Measurements from ENCODE around the gene HBG1.

The HBG1 gene

DNA sequence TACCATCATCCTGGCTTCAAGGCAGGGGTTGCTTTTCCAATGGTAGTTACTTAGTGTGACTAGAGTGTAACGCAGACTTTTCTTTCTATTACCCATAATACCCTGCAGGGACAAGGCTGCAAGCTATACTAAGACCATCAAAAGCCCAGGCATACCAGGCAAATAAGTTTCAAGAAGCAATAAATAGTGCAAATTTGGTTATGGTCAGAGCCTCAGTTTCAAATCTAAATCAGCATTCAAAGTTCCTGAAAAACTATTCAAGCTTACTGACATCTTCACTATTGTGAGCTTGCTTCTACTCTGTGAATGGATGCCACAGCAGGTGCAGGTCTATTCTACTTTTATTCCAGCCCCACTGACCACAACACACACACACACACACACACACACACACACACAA, 20.3 kb downstream of the HBG1 start:
- Histone ChIP-seq H3K4me1 (ENCODE audit: control insufficient read depth, insufficient read depth, low read length) (no peaks in the 10 kb centered on the region), H3K9me3 (ENCODE audit: control insufficient read depth, low read length) (no peaks in the 10 kb centered on the region), H3K27me3 (ENCODE audit: control insufficient read depth, insufficient read depth, low read length, poor library complexity, severe bottlenecking) (no peaks in the 10 kb centered on the region), H3K36me3 (ENCODE audit: control insufficient read depth, insufficient read depth, low read length) (no peaks in the 10 kb centered on the region), H3K4me3 (ENCODE audit: insufficient read depth, low read depth, low read length) (no peak overlapping the region), H3K27ac (ENCODE audit: insufficient read depth, low read depth, low read length, poor library complexity, severe bottlenecking) (no peak overlapping the region)
- WGBS, 2 experiments, result 80% methylated on average over 1 of the region's 1 CpG; no CpG with 5 or more reads in 1 of the 2 experiments

DNA sequence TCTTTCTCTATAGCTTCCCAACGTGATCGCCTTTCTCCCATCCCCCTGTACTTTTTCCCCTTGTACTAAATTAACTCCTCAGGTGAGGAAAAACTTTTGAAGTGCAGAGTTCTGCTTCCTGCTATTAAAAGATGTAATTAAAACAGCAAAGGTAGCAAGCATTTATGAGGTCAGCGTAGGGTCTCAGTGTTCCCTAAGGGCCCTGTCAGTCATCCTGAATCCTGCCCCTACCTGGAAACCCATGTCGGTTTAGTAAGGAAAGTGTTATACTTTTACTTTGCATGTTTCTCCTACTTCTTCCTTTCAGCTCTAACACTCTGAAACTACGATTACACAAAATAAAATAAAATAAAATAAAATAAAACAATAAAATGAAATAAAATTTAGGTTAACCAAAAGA, 21.5 kb downstream of the HBG1 start:
- 83 to 87% methylated on average over 4 of the region's 5 CpGs for WGBS, 2 experiments
- Histone ChIP-seq H3K4me3 (ENCODE audit: insufficient read depth, low read depth, low read length) (no peak overlapping the region), H3K27me3 (ENCODE audit: control insufficient read depth, insufficient read depth, low read length, poor library complexity, severe bottlenecking) (no peaks in the 10 kb centered on the region), H3K27ac (ENCODE audit: insufficient read depth, low read depth, low read length, poor library complexity, severe bottlenecking) (no peak overlapping the region), H3K9me3 (ENCODE audit: control insufficient read depth, low read length) (no peaks in the 10 kb centered on the region), H3K4me1 (ENCODE audit: control insufficient read depth, insufficient read depth, low read length) (no peaks in the 10 kb centered on the region), H3K36me3 (ENCODE audit: control insufficient read depth, insufficient read depth, low read length) (no peaks in the 10 kb centered on the region)

DNA sequence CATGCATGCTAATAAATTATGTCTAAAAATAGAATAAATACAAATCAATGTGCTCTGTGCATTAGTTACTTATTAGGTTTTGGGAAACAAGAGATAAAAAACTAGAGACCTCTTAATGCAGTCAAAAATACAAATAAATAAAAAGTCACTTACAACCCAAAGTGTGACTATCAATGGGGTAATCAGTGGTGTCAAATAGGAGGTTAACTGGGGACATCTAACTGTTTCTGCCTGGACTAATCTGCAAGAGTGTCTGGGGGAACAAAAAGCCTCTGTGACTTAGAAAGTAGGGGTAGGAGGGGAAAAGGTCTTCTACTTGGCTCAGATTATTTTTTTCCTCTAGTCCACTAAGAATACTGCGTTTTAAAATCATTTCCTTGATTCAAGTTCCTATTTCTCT, 22.0 kb downstream of the HBG1 start:
- no peaks in the 10 kb centered on the region for H3K27me3 ChIP-seq (ENCODE audit: control insufficient read depth, insufficient read depth, low read length, poor library complexity, severe bottlenecking)
- WGBS, 2 experiments, result 75 to 94% methylated on average over 1 of the region's 1 CpG
- no peak overlapping the region for H3K27ac ChIP-seq (ENCODE audit: insufficient read depth, low read depth, low read length, poor library complexity, severe bottlenecking)
- no peak overlapping the region for H3K4me3 ChIP-seq (ENCODE audit: insufficient read depth, low read depth, low read length)
- no peaks in the 10 kb centered on the region for H3K36me3 ChIP-seq (ENCODE audit: control insufficient read depth, insufficient read depth, low read length)
- no peaks in the 10 kb centered on the region for H3K4me1 ChIP-seq (ENCODE audit: control insufficient read depth, insufficient read depth, low read length)
- no peaks in the 10 kb centered on the region for H3K9me3 ChIP-seq (ENCODE audit: control insufficient read depth, low read length)

DNA sequence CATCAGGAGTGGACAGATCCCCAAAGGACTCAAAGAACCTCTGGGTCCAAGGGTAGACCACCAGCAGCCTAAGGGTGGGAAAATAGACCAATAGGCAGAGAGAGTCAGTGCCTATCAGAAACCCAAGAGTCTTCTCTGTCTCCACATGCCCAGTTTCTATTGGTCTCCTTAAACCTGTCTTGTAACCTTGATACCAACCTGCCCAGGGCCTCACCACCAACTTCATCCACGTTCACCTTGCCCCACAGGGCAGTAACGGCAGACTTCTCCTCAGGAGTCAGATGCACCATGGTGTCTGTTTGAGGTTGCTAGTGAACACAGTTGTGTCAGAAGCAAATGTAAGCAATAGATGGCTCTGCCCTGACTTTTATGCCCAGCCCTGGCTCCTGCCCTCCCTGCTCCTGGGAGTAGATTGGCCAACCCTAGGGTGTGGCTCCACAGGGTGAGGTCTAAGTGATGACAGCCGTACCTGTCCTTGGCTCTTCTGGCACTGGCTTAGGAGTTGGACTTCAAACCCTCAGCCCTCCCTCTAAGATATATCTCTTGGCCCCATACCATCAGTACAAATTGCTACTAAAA, 22.8 kb downstream of the HBG1 start, which contains the start of gene HBB:
Gene HBB, minus strand, starts transcription at position 340 of the 579 bp plus-strand sequence. Its CDS starts 50 bp downstream, at position 290.
- Histone ChIP-seq H3K4me3 (ENCODE audit: insufficient read depth, low read depth, low read length) (no peak within 1 kb of the TSS), H3K36me3 (ENCODE audit: control insufficient read depth, insufficient read depth, low read length) (no peaks in the 10 kb centered on the region), H3K27me3 (ENCODE audit: control insufficient read depth, insufficient read depth, low read length, poor library complexity, severe bottlenecking) (no peaks in the 10 kb centered on the region), H3K27ac (ENCODE audit: insufficient read depth, low read depth, low read length, poor library complexity, severe bottlenecking) (no peak within 1 kb of the TSS), H3K4me1 (ENCODE audit: control insufficient read depth, insufficient read depth, low read length) (no peaks in the 10 kb centered on the region), H3K9me3 (ENCODE audit: control insufficient read depth, low read length) (no peaks in the 10 kb centered on the region)
- 93 to 94% methylated on average over 3 of the region's 3 CpGs for WGBS, 2 experiments

- Histone ChIP-seq H3K4me1 (ENCODE audit: control insufficient read depth, insufficient read depth, low read length) (no peaks in the 10 kb centered on the region), H3K36me3 (ENCODE audit: control insufficient read depth, insufficient read depth, low read length) (no peaks in the 10 kb centered on the region), H3K27ac (ENCODE audit: insufficient read depth, low read depth, low read length, poor library complexity, severe bottlenecking) (no peak overlapping the region), H3K9me3 (ENCODE audit: control insufficient read depth, low read length) (no peaks in the 10 kb centered on the region), H3K4me3 (ENCODE audit: insufficient read depth, low read depth, low read length) (no peak overlapping the region), H3K27me3 (ENCODE audit: control insufficient read depth, insufficient read depth, low read length, poor library complexity, severe bottlenecking) (no peaks in the 10 kb centered on the region)
- 94 to 100% methylated on average over 2 of the region's 2 CpGs for WGBS, 2 experiments
Observed at GRCh38 chr11:5225480-5225871, 24.2 kb downstream of the HBG1 start.

DNA sequence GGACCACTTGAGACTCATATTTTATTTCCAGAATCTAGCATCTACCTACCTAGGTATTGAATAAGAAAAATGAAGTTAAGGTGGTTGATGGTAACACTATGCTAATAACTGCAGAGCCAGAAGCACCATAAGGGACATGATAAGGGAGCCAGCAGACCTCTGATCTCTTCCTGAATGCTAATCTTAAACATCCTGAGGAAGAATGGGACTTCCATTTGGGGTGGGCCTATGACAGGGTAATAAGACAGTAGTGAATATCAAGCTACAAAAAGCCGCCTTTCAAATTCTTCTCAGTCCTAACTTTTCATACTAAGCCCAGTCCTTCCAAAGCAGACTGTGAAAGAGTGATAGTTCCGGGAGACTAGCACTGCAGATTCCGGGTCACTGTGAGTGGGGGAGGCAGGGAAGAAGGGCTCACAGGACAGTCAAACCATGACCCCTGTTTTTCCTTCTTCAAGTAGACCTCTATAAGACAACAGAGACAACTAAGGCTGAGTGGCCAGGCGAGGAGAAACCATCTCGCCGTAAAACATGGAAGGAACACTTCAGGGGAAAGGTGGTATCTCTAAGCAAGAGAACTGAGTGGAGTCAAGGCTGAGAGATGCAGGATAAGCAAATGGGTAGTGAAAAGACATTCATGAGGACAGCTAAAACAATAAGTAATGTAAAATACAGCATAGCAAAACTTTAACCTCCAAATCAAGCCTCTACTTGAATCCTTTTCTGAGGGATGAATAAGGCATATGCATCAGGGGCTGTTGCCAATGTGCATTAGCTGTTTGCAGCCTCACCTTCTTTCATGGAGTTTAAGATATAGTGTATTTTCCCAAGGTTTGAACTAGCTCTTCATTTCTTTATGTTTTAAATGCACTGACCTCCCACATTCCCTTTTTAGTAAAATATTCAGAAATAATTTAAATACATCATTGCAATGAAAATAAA, 24.8 kb downstream of the HBG1 start:
- Histone ChIP-seq H3K4me3 (ENCODE audit: insufficient read depth, low read depth, low read length) (no peak overlapping the region), H3K9me3 (ENCODE audit: control insufficient read depth, low read length) (no peaks in the 10 kb centered on the region), H3K27me3 (ENCODE audit: control insufficient read depth, insufficient read depth, low read length, poor library complexity, severe bottlenecking) (no peaks in the 10 kb centered on the region), H3K27ac (ENCODE audit: insufficient read depth, low read depth, low read length, poor library complexity, severe bottlenecking) (no peak overlapping the region), H3K4me1 (ENCODE audit: control insufficient read depth, insufficient read depth, low read length) (no peaks in the 10 kb centered on the region), H3K36me3 (ENCODE audit: control insufficient read depth, insufficient read depth, low read length) (no peaks in the 10 kb centered on the region)
- WGBS, 2 experiments, result 92 to 96% methylated on average over 5 of the region's 6 CpGs

- no peaks in the 10 kb centered on the region for H3K27me3 ChIP-seq (ENCODE audit: control insufficient read depth, insufficient read depth, low read length, poor library complexity, severe bottlenecking)
- no peaks in the 10 kb centered on the region for H3K36me3 ChIP-seq (ENCODE audit: control insufficient read depth, insufficient read depth, low read length)
- no peak overlapping the region for H3K4me3 ChIP-seq (ENCODE audit: insufficient read depth, low read depth, low read length)
- no peak overlapping the region for H3K27ac ChIP-seq (ENCODE audit: insufficient read depth, low read depth, low read length, poor library complexity, severe bottlenecking)
- 100% methylated on average over 1 of the region's 1 CpG for WGBS, 2 experiments
- H3K4me1 ChIP-seq (ENCODE audit: control insufficient read depth, insufficient read depth, low read length), result no peaks in the 10 kb centered on the region
- H3K9me3 ChIP-seq (ENCODE audit: control insufficient read depth, low read length), result no peaks in the 10 kb centered on the region
Observed at GRCh38 chr11:5223686-5224085, 26.0 kb downstream of the HBG1 start.

GRCh38 chr11:5223146-5223545, 26.5 kb downstream of the HBG1 start:
- Histone ChIP-seq H3K27me3 (ENCODE audit: control insufficient read depth, insufficient read depth, low read length, poor library complexity, severe bottlenecking) (no peaks in the 10 kb centered on the region), H3K27ac (ENCODE audit: insufficient read depth, low read depth, low read length, poor library complexity, severe bottlenecking) (no peak overlapping the region)
- WGBS, 2 experiments, result 87 to 92% methylated on average over 6 of the region's 6 CpGs

DNA sequence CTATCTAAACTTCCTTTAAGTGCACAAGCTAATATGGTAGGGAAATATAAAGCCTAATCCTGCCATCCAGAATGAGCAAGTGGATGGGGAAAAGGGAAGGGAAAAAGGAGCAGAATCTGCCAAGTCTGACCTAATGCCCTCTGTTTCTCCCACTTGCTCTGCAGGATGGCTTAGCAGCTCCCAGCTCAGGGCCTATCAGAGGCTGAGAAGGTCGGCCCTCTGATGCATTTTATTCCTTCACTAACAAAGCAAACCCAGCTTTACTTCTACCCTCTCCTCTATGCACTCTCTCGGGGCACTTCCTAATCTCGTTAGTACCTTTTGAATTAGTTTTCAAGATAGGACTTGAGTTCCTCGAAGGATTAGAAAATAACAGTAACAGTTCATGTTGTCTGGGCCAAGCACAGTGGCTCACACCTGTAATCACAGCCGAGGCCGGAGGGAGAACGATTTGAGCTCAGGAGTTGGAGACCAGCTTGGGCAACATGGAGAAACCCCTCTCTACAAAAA, 39.2 kb downstream of the HBG1 start:
- 54 to 55% methylated on average over 7 of the region's 7 CpGs for WGBS, 2 experiments
- Histone ChIP-seq H3K9me3 (ENCODE audit: control insufficient read depth, low read length) (no peaks in the 10 kb centered on the region), H3K4me3 (ENCODE audit: insufficient read depth, low read depth, low read length) (no peak overlapping the region), H3K27ac (ENCODE audit: insufficient read depth, low read depth, low read length, poor library complexity, severe bottlenecking) (no peak overlapping the region), H3K27me3 (ENCODE audit: control insufficient read depth, insufficient read depth, low read length, poor library complexity, severe bottlenecking) (no peaks in the 10 kb centered on the region), H3K36me3 (ENCODE audit: control insufficient read depth, insufficient read depth, low read length) (no peaks in the 10 kb centered on the region), H3K4me1 (ENCODE audit: control insufficient read depth, insufficient read depth, low read length) (no peaks in the 10 kb centered on the region)

More at GRCh38 chr11:5223146-5223545, 26.5 kb downstream of the HBG1 start:
- Histone ChIP-seq H3K9me3 (ENCODE audit: control insufficient read depth, low read length) (no peaks in the 10 kb centered on the region), H3K4me1 (ENCODE audit: control insufficient read depth, insufficient read depth, low read length) (no peaks in the 10 kb centered on the region), H3K36me3 (ENCODE audit: control insufficient read depth, insufficient read depth, low read length) (no peaks in the 10 kb centered on the region), H3K4me3 (ENCODE audit: insufficient read depth, low read depth, low read length) (no peak overlapping the region)

GRCh38 chr11:5204787-5205186, 44.9 kb downstream of the HBG1 start:
- no peak overlapping the region for H3K4me3 ChIP-seq (ENCODE audit: insufficient read depth, low read depth, low read length)
- H3K27me3 ChIP-seq (ENCODE audit: control insufficient read depth, insufficient read depth, low read length, poor library complexity, severe bottlenecking), result no peaks in the 10 kb centered on the region
- 20% methylated on average over 1 of the region's 1 CpG; no CpG with 5 or more reads in 1 of the 2 experiments for WGBS, 2 experiments
- H3K27ac ChIP-seq (ENCODE audit: insufficient read depth, low read depth, low read length, poor library complexity, severe bottlenecking), result no peak overlapping the region
- no peaks in the 10 kb centered on the region for H3K36me3 ChIP-seq (ENCODE audit: control insufficient read depth, insufficient read depth, low read length)
- no peaks in the 10 kb centered on the region for H3K9me3 ChIP-seq (ENCODE audit: control insufficient read depth, low read length)
- no peaks in the 10 kb centered on the region for H3K4me1 ChIP-seq (ENCODE audit: control insufficient read depth, insufficient read depth, low read length)

Data from ectodermal cell (in vitro differentiated cells).